CD1c-positive myeloid dendritic cell (primary cell): Measurements from ENCODE around the gene UBE2J1.

Experiments used
- DNase-seq: peaks from one replicate; pipeline ENCODE4 v3.0.0-alpha.2; 2016; ENCODE audit errors: extremely low spot score

The UBE2J1 gene

DNA sequence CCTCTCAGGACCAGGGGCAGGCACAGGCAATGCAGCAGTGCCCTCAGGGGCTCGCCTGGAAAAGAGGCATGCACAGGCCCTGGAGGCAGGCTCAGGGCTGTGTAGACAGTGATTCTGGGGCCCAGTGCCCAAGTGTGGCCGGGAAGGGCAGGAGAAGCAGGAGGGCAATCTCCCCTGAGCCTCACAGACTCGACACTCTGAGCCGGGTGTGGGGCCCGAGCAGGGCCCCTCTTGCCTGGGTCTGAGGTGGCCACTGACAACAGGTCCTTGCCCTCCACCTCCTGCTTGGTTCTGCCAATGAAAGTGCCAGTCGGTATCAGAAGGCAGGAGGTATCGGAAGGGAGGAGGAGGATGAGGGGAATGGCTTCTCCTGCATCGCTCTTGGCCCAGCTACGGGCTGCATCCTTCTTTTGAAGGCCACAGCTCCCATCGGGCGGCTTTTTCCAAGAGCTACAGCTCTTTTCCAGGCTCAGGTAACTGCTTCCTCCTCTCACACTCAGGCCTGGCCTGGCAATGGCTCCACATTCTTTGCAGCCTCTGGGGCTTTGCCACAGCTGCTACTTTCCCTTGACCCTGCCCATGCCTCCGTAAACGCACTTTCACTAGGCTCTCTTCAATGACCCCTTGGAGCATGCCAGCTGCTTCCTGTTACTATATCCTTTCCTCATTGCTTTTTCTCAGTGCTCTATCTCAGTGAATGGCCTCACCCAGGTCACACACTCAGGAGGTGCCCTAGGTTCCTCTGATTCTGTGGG, 61.9 kb downstream of the UBE2J1 start:
- DNase-seq = no peak

- DNase-seq = no peak
Observed at GRCh38 chr6:89289710-89290109, 62.8 kb downstream of the UBE2J1 start.

- DNase-seq = no peak
Observed at GRCh38 chr6:89287351-89288028, 65.0 kb downstream of the UBE2J1 start.

DNA sequence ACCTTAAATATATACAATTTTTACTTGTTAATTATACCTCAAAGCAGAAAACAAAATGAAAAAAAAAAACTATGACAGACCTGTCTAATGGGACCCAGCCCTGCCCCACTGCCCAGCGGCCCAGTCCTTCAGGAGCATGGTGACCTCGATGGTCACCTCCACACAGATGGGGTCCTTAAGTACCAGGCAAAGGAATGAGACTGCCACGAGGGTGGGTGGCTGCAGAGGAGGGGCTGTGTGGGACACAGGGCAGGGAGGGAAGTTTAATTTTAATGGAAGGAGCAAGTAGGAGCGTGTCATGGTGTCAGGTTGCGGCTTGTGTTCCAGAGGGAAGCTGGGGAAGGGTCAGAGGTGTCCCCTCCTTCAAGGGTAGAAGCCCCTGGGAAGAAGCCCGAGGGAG, 66.0 kb downstream of the UBE2J1 start:
- no peak for DNase-seq

DNA sequence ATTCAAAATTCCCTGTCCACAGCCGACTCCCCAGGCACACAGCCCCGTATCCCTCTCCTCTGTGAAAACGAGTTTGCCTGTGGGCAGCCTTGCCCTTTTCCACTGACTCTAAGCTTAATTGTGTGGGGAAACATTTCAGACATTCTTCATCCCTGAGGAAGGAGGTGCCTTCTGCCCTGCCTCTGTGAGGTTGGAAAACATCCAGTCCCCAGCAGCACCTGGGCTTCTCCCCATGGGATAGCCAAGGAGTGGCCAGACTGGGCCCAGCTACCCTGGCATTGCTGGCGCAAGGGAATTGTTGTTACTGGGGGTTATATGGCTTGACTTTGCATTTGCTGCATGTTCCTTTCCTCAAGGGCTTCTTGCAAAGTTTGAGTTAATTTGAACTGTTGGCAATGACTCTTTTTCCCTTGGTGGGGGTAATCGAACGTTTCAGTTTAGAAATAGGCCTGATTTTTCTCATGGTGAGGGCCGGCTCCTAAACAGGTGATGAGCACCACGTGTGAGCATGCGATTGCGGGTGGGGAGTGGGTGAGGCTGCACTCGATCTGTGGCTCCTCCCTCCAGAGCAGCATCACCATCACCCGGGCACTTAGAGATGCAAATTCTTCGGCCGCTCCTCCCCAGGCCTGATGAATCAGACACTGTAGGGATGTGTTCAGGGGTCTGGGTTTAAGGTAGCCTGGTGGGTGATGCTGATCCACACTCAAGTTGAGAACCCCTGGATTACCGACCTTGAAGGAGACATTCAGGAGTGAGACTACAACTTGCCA, 67.4 kb downstream of the UBE2J1 start:
- DNase-seq = no peak

DNA sequence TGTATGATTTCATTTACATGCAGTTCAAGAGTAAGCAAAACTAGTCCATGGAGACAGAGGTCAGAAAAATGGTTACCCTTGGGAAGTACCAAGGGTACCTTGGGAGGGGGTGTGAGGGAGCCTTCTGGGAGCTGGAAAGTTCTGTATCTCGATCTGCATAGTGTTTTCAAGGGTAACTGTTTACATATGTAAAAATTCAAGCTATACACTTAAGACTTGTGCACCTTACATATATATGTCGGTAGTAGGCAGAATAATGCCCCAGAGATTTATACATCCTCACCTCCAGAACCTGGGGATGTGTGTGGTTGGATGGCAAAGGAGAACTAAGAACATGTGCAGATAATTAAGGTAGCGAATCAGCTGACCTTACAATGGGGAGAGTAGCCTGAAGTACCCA, 68.4 kb downstream of the UBE2J1 start:
- DNase-seq = no peak

GRCh38 chr6:89282749-89283148, 69.8 kb downstream of the UBE2J1 start:
- no peak for DNase-seq

- peak; percentile 56 for DNase-seq
Observed at GRCh38 chr6:89281779-89282246, 70.7 kb downstream of the UBE2J1 start.

DNA sequence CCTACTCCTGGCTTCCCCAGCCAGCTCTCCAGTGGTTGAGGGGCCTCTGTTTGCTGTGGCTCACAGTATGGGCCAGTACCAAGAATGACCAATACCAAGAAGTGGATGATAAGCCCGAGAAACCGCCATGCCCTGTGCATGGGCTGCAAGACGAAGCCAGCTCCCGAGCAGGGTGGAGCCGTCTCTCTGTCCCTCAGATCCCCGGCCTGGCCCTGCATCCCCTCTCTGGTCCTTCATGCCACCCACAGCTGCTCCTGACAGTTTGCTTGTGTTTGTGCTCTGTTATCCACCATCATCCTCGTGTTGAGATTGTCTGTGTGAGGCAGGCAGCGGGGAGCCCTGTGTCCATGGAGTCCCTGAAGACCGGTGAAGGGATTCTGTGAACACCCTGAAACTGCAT, 73.6 kb downstream of the UBE2J1 start:
- DNase-seq = no peak
